ENCODE measurements around the gene PAIP2.
"Not testable (repeated sequence)": the region's sequence is repeated elsewhere in the genome, so short reads cannot be mapped to it uniquely, and the experiment has no call there.

PAIP2 gene

GRCh38 chr5:139404484-139404840 lies 62.8 kb downstream of the PAIP2 start:
- H3K4me3 ChIP-seq (ENCODE audit: low read depth, low read length): peak overlapping the region; percentile 27
- TF ChIP-seq MAX (IDR thresholded peaks at IDR 0.05; ENCODE audit: low read depth, low read length) (0 out of 2 replicates have a peak, but pooled peaks have one; percentile 7), CTCF (IDR thresholded peaks at IDR 0.05; ENCODE audit: low read depth, low read length) (no peak)
- DNase-seq (ENCODE audit: low read depth): no peak

GRCh38 chr5:139406963-139407362 lies 65.3 kb downstream of the PAIP2 start:
- DNase-seq (ENCODE audit: low read depth): no peak

GRCh38 chr5:139407517-139407916 lies 65.9 kb downstream of the PAIP2 start:
- H3K4me3 ChIP-seq (ENCODE audit: low read depth, low read length): no peak overlapping the region
- no peak for TF ChIP-seq MYC (IDR thresholded peaks at IDR 0.05; ENCODE audit: low read depth, low read length)
- no peak for TF ChIP-seq CTCF (IDR thresholded peaks at IDR 0.05; ENCODE audit: low read depth, low read length)
- no peak for TF ChIP-seq MAX (IDR thresholded peaks at IDR 0.05; ENCODE audit: low read depth, low read length)
- TF ChIP-seq POLR2A (IDR thresholded peaks at IDR 0.05; ENCODE audit: extremely low read depth, insufficient read length): no peak
- DNase-seq (ENCODE audit: low read depth): peak; percentile 76

More at GRCh38 chr5:139406963-139407362, 65.3 kb downstream of the PAIP2 start:
- no peak overlapping the region for H3K4me3 ChIP-seq (ENCODE audit: low read depth, low read length)
- TF ChIP-seq CTCF (IDR thresholded peaks at IDR 0.05; ENCODE audit: low read depth, low read length) (no peak), MYC (IDR thresholded peaks at IDR 0.05; ENCODE audit: low read depth, low read length) (no peak), MAX (IDR thresholded peaks at IDR 0.05; ENCODE audit: low read depth, low read length) (no peak), POLR2A (IDR thresholded peaks at IDR 0.05; ENCODE audit: extremely low read depth, insufficient read length) (no peak)

- DNase-seq (ENCODE audit: low read depth): no peak
- H3K4me3 ChIP-seq (ENCODE audit: low read depth, low read length): no peak overlapping the region
- TF ChIP-seq CTCF (IDR thresholded peaks at IDR 0.05; ENCODE audit: low read depth, low read length) (no peak), MYC (IDR thresholded peaks at IDR 0.05; ENCODE audit: low read depth, low read length) (no peak), MAX (IDR thresholded peaks at IDR 0.05; ENCODE audit: low read depth, low read length) (no peak), POLR2A (IDR thresholded peaks at IDR 0.05; ENCODE audit: extremely low read depth, insufficient read length) (no peak)
Observed at GRCh38 chr5:139408191-139408590, 66.5 kb downstream of the PAIP2 start.

GRCh38 chr5:139409116-139409515 lies 67.5 kb downstream of the PAIP2 start:
- not testable (repeated sequence) for H3K4me3 ChIP-seq (ENCODE audit: low read depth, low read length); DNase-seq (ENCODE audit: low read depth)

GRCh38 chr5:139410121-139410992 lies 68.7 kb downstream of the PAIP2 start:
- TF ChIP-seq MAX (IDR thresholded peaks at IDR 0.05; ENCODE audit: low read depth, low read length) (no peak), MYC (IDR thresholded peaks at IDR 0.05; ENCODE audit: low read depth, low read length) (no peak), CTCF (IDR thresholded peaks at IDR 0.05; ENCODE audit: low read depth, low read length) (no peak), POLR2A (IDR thresholded peaks at IDR 0.05; ENCODE audit: extremely low read depth, insufficient read length) (no peak)
- DNase-seq (ENCODE audit: low read depth): no peak
- H3K4me3 ChIP-seq (ENCODE audit: low read depth, low read length): no peak overlapping the region
